HEK293T (cell line): ENCODE measurements around the gene DAND5.
"Not testable (repeated sequence)": the region's sequence is repeated elsewhere in the genome, so short reads cannot be mapped to it uniquely, and the experiment has no call there.

Experiments
- CTCF ChIA-PET: fragments of 350-600 bp; formaldehyde crosslinking; extraction: SDS; loops from one replicate; lab custom pipeline; 2021; ENCODE audit warnings: antibody characterized with exemption, inconsistent platforms; lab: Yijun Ruan, JAX
- POLR2A ChIA-PET: fragments of 350-600 bp; formaldehyde crosslinking; extraction: SDS; loops from one replicate; lab custom pipeline; 2020; ENCODE audit warnings: antibody characterized with exemption, inconsistent platforms; lab: Yijun Ruan, JAX
- DNase-seq: peaks from one replicate; pipeline ENCODE4 v3.0.0; 2012; ENCODE audit warnings: mixed read lengths; ENCODE audit errors: extremely low spot score
- ARNT ChIP-seq: fragments of 450-650 bp; IDR thresholded peaks from 2 replicates; pipeline ENCODE4 v1.6.1; 2017; ENCODE audit warnings: mild to moderate bottlenecking
- BHLHE40 ChIP-seq: fragments of 450-650 bp; IDR thresholded peaks from 2 replicates; pipeline ENCODE4 v1.6.1; 2016; ENCODE audit warnings: mild to moderate bottlenecking, moderate library complexity, borderline replicate concordance
- CTBP1 ChIP-seq: fragments of 450-650 bp; IDR thresholded peaks from 2 replicates; pipeline ENCODE4 v1.6.1; 2016; ENCODE audit warnings: borderline replicate concordance
- ELF4 ChIP-seq: fragments of 450-650 bp; IDR thresholded peaks from 2 replicates; pipeline ENCODE4 v1.6.1; 2017; ENCODE audit warnings: antibody characterized with exemption
- FOXA1 ChIP-seq: fragments of 450-650 bp; IDR thresholded peaks from 2 replicates; pipeline ENCODE4 v1.6.1; 2016; ENCODE audit warnings: mild to moderate bottlenecking
- FOXK2 ChIP-seq: fragments of 450-650 bp; IDR thresholded peaks from 2 replicates; pipeline ENCODE4 v1.6.1; 2016; ENCODE audit warnings: mild to moderate bottlenecking
- FOXM1 ChIP-seq: fragments of 450-650 bp; IDR thresholded peaks from 2 replicates; pipeline ENCODE4 v1.6.1; 2017; ENCODE audit warnings: mild to moderate bottlenecking, borderline replicate concordance
- HDGF ChIP-seq: fragments of 450-650 bp; IDR thresholded peaks from 2 replicates; pipeline ENCODE4 v1.6.1; 2017; ENCODE audit warnings: antibody characterized with exemption, borderline replicate concordance
- L3MBTL2 ChIP-seq: fragments of 450-650 bp; conservative IDR thresholded peaks from 2 replicates; pipeline ENCODE4 v1.6.1; 2016; ENCODE audit warnings: mild to moderate bottlenecking
- LEF1 ChIP-seq: fragments of 450-650 bp; IDR thresholded peaks from 2 replicates; pipeline ENCODE4 v1.6.1; 2017; ENCODE audit warnings: mild to moderate bottlenecking, borderline replicate concordance
- NFRKB ChIP-seq: fragments of 450-650 bp; IDR thresholded peaks from 2 replicates; pipeline ENCODE4 v1.6.1; 2016; ENCODE audit warnings: mild to moderate bottlenecking, moderate library complexity
- SP1 ChIP-seq: fragments of 450-650 bp; IDR thresholded peaks from 2 replicates; pipeline ENCODE4 v1.6.1; 2017
- SUZ12 ChIP-seq: fragments of 450-650 bp; IDR thresholded peaks from 2 replicates; pipeline ENCODE4 v1.6.1; 2016; ENCODE audit warnings: mild to moderate bottlenecking
- TARDBP ChIP-seq: fragments of 450-650 bp; IDR thresholded peaks from 2 replicates; pipeline ENCODE4 v1.6.1; 2016
- ZNF384 ChIP-seq: fragments of 450-650 bp; IDR thresholded peaks from 2 replicates; pipeline ENCODE4 v1.6.1; 2016
- TF ChIP-seq, protein P1 (sequence below): fragments of 450-650 bp; IDR thresholded peaks from 2 replicates; pipeline ENCODE4 v1.6.1; 2016

DAND5 gene

DNA sequence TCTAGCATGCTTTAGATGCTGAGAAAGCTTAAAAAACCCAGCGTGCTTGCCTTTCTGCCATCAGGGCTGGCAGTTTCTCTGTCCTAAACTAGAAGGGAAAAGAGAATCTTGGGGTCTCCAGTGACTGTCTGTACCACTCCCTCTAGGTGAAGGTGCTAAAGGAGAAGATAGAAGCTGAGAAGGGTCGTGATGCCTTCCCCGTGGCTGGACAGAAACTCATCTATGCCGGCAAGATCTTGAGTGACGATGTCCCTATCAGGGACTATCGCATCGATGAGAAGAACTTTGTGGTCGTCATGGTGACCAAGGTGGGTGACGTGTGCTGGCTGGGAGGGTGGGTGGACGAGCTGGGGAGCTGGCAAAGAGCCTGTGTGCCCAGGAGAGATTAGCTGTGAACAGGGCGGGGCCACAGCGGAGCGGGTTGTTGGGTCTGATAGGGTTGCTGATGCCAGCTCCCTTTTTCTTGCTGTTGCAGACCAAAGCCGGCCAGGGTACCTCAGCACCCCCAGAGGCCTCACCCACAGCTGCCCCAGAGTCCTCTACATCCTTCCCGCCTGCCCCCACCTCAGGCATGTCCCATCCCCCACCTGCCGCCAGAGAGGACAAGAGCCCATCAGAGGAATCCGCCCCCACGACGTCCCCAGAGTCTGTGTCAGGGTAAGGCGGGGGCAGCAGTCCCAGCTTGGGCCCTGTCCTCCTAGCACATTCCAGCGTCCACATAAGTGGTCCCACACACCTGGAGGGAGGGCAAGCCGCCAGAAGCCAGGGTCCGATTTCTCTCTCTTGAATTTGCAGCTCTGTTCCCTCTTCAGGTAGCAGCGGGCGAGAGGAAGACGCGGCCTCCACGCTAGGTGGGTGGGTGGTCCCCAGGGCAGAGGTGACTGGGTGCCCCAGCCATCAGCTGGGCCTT, 21.4 kb upstream of the DAND5 start:
- ChIA-PET POLR2A (interaction anchor here (0.7 to 1.4 kb wide), 2 partner anchors 8 to 18 kb away, joined by 3 to 5 read pairs; no protein-coding TSS in a partner anchor), CTCF (no interaction called here)
- TF ChIP-seq BHLHE40 (no peak), TARDBP (no peak), SUZ12 (no peak), ARNT (no peak), FOXM1 (no peak), ELF4 (no peak)
- DNase-seq = no peak

- TF ChIP-seq FOXK2 (no peak), CTBP1 (no peak)
- DNase-seq = no peak
- POLR2A ChIA-PET = interaction anchor here (1.4 kb wide), 1 partner anchor 7 kb away, joined by 5 read pairs; no protein-coding TSS in a partner anchor
- CTCF ChIA-PET = no interaction called here
Measured at GRCh38 chr19:12948612-12949362, 20.6 kb upstream of the DAND5 start.

DNA sequence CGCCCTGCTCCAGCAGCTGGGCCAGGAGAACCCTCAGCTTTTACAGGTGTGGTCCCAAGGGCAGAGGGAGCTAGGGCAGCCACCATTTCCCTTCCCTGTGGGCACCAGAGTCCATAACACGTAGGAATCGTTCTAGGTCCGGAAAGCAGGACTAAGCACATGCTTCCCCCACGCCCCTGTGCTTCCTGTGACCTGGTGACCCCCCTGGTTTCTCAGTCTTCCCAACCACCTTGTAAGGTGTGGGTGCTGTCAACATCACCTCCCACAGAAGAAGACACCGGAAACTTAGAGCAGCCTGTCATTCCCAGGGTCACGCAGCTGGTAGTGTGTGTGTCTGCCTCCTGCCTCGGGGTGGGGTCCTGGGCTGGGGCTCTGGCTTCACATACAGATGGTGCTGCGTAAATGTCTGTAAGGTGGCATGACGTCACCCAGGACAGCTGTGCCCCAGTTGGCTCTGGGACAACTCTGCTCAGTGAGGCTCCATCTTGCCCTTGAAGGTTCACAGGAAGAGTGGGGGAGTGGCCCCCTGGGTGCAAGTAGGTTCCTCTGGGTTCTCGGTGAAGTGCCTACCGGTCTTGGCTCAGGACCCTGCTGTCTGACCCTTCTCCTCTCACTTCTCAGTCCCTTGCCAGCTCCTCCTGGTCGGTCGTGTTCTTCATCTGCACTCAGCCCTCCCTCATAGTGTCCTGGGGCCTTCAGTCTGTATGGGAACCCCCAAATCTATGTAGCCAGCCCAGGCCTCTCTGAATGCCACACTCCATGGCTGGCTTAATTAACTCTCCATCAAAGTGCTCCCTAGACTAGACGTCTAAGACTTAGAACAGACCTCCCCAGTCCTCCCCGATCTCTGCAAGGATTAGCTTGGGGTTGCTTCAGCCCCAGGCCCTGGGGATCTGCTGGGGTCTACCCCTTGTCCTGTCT, 19.8 kb upstream of the DAND5 start:
- TF ChIP-seq LEF1 (no peak), TARDBP (no peak), HDGF (no peak)
- ChIA-PET POLR2A (no interaction called here), CTCF (no interaction called here)
- DNase-seq = no peak

- CTCF ChIA-PET = interaction anchor here (0.7 to 1.7 kb wide), 3 partner anchors 13 to 82 kb away, joined by 3 to 6 read pairs (median 3); no protein-coding TSS in a partner anchor
- DNase-seq, POLR2A ChIA-PET: not testable (repeated sequence)
Measured at GRCh38 chr19:12952050-12952449, 17.3 kb upstream of the DAND5 start.

DNA sequence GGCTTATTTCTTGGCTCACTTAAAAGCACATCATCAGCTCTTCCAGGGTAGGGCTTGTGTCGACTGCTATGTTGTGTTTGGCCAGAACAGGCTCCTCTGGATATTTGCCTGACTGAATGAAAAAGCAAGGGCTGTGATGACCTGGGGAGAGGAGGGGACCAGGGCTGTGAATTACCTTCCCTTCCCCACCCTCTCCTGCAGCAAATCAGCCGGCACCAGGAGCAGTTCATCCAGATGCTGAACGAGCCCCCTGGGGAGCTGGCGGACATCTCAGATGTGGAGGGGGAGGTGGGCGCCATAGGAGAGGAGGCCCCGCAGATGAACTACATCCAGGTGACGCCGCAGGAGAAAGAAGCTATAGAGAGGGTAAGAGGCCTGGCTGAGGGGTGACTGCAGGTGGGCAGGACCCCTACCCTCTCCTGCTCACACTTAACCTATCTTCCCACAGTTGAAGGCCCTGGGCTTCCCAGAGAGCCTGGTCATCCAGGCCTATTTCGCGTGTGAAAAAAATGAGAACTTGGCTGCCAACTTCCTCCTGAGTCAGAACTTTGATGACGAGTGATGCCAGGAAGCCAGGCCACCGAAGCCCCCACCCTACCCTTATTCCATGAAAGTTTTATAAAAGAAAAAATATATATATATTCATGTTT, 16.8 kb upstream of the DAND5 start:
- TF ChIP-seq L3MBTL2 (no peak), ARNT (no peak), LEF1 (no peak), ZNF384 (no peak), HDGF (no peak), SUZ12 (no peak), TARDBP (no peak), BHLHE40 (no peak), FOXA1 (no peak), SP1 (no peak), ELF4 (no peak), FOXK2 (no peak), CTBP1 (no peak)
- TF ChIP-seq, protein P1, sequence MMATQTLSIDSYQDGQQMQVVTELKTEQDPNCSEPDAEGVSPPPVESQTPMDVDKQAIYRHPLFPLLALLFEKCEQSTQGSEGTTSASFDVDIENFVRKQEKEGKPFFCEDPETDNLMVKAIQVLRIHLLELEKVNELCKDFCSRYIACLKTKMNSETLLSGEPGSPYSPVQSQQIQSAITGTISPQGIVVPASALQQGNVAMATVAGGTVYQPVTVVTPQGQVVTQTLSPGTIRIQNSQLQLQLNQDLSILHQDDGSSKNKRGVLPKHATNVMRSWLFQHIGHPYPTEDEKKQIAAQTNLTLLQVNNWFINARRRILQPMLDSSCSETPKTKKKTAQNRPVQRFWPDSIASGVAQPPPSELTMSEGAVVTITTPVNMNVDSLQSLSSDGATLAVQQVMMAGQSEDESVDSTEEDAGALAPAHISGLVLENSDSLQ = no peak
- ChIA-PET POLR2A (interaction anchor here (1.1 to 2.2 kb wide), 4 partner anchors 15 to 200 kb away, joined by 3 to 11 read pairs (median 4); partner anchors contain the start of genes CALR, FARSA and GCDH), CTCF (interaction anchor here (0.7 to 1.2 kb wide), 2 partner anchors 54 to 81 kb away, joined by 3 read pairs; no protein-coding TSS in a partner anchor)
- DNase-seq = no peak

DNA sequence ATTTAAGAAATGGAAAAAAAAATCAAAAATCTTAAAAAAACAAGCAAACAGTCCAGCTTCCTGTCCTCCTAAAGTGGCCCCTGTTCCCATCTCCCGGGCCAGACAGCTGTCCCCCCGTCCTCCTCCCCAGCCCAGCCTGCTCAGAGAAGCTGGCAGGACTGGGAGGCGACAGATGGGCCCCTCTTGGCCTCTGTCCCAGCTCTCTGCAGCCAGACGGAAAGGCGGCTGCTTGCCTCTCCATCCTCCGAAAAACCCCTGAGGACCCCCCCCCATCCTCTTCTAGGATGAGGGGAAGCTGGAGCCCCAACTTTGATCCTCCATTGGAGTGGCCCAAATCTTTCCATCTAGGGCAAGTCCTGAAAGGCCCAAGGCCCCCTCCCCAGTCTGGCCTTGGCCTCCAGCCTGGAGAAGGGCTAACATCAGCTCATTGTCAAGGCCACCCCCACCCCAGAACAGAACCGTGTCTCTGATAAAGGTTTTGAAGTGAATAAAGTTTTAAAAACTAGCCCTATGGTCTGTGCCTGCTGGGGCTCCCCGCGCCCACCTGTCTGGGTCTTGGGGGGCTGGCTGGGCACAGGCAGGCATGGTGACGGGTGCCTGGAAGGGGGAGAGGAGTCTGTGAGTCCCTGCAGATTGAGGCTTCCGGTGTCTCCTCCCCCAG, 16.1 kb upstream of the DAND5 start:
- POLR2A ChIA-PET = interaction anchor here (1.1 to 2.2 kb wide), 4 partner anchors 16 to 200 kb away, joined by 3 to 11 read pairs (median 4); partner anchors contain the start of genes CALR, FARSA and GCDH

More for the DNA sequence above, 16.1 kb upstream of the DAND5 start:
- no peak for TF ChIP-seq SP1
- no peak for TF ChIP-seq SUZ12
- no peak for TF ChIP-seq FOXM1
- TF ChIP-seq ZNF384 = no peak
- no peak for TF ChIP-seq LEF1
- no peak for TF ChIP-seq CTBP1
- no peak for TF ChIP-seq BHLHE40
- no peak for TF ChIP-seq ELF4
- no peak for TF ChIP-seq NFRKB
- TF ChIP-seq TARDBP = no peak
- TF ChIP-seq, protein P1 = no peak
- TF ChIP-seq FOXK2 = no peak
- no peak for TF ChIP-seq HDGF
- TF ChIP-seq FOXA1 = no peak
- TF ChIP-seq ARNT = no peak
- CTCF ChIA-PET = interaction anchor here (1.2 to 4.0 kb wide), 2 partner anchors 12 to 80 kb away, joined by 3 to 21 read pairs; no protein-coding TSS in a partner anchor
- DNase-seq = no peak
